HG02852 (cell line): ENCODE data around the gene ATP6V0B.

ENCODE experiments used
- ATAC-seq: cut with Tn5 transposase; IDR thresholded peaks from one replicate; pipeline ENCODE4 v1.9.1; 2021; ENCODE audit warnings: mild to moderate bottlenecking, moderate library complexity; ENCODE audit not compliant: unreplicated experiment

Gene ATP6V0B

GRCh38 chr1:43968348-43968948, 6.3 kb upstream of the ATP6V0B start:
- ATAC-seq: no peak

GRCh38 chr1:43969416-43969745, 5.4 kb upstream of the ATP6V0B start:
- no peak for ATAC-seq

- peak; percentile 80 for ATAC-seq
Measured at GRCh38 chr1:43969746-43970466, 4.9 kb upstream of the ATP6V0B start, which contains the start of gene DPH2. TSS of gene DPH2 (plus strand) at chr1:43970010. CDS start at chr1:43970176, 166 bp downstream.

GRCh38 chr1:43970502-43970901, 4.3 kb upstream of the ATP6V0B start:
- ATAC-seq: no peak

- no peak for ATAC-seq
Measured at GRCh38 chr1:43970911-43971310, 3.8 kb upstream of the ATP6V0B start.

- ATAC-seq: no peak
Measured at GRCh38 chr1:43971336-43971980, 3.3 kb upstream of the ATP6V0B start.

GRCh38 chr1:43973981-43974442, 748 bp upstream of the ATP6V0B start:
- peak; percentile 0 for ATAC-seq

- ATAC-seq: no peak
Measured at GRCh38 chr1:43975249-43975961, 645 bp downstream of the ATP6V0B start.

- ATAC-seq: no peak
Measured at GRCh38 chr1:43976045-43976444, 1.3 kb downstream of the ATP6V0B start.

- no peak for ATAC-seq
Measured at GRCh38 chr1:43976890-43977289, 2.1 kb downstream of the ATP6V0B start.

- no peak for ATAC-seq
Measured at GRCh38 chr1:43977376-43978263, 2.9 kb downstream of the ATP6V0B start.

GRCh38 chr1:43978264-43978550, 3.4 kb downstream of the ATP6V0B start:
- ATAC-seq: no peak

GRCh38 chr1:43978551-43979260, 3.9 kb downstream of the ATP6V0B start, which contains the start of gene B4GALT2:
TSS of gene B4GALT2 (plus strand) at chr1:43979210. CDS start at chr1:43981161, 1,951 bp downstream.
- no peak for ATAC-seq

- ATAC-seq: no peak
Measured at GRCh38 chr1:43979261-43979527, 4.4 kb downstream of the ATP6V0B start.

- no peak for ATAC-seq
Measured at GRCh38 chr1:43979528-43980254, 4.9 kb downstream of the ATP6V0B start.

- ATAC-seq: no peak
Measured at GRCh38 chr1:43980255-43981134, 5.7 kb downstream of the ATP6V0B start.

- ATAC-seq: no peak
Measured at GRCh38 chr1:43981135-43981491, 6.4 kb downstream of the ATP6V0B start.

- no peak for ATAC-seq
Measured at GRCh38 chr1:43981636-43982035, 6.9 kb downstream of the ATP6V0B start.

- no peak for ATAC-seq
Measured at GRCh38 chr1:43982241-43982640, 7.5 kb downstream of the ATP6V0B start.
